ENCODE data around the gene SUSD6. TPM values are rescaled to one million over a fixed set of nuclear protein-coding genes. Genes with fewer than 3 reads are reported as not detected.

The SUSD6 gene
- total and polyA plus RNA-seq, 9 of the 15 experiments (the other 6 are each of a cell fraction or from before 2014, with no cell fraction given) = 2.9 to 20.7 (median 5.6) TPM

DNA sequence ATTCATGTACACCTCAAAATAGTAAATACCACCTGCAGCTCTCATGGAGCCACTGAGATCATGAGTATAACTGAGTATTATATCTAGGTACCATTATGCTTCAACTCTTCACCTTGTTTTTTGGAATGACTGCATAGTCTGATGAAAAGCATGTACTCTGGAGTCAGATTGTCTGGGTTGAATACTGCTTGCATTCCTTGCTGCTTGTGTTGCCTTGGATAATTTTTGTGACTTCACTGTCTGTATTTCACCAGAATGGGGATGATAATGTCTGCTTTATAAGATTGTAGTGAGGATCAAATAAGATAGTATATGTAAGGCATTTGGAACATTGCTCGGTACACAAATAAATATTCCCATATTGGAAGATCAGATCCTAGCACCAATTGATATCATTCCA, 54.2 kb downstream of the SUSD6 start:
- no peak for FAIRE-seq
- BruUV-seq (replicated peaks) = no TSS peak
- ChIA-PET POLR2A (interaction anchor here (1.6 kb wide), 1 partner anchor 12 kb away, joined by 5 read pairs; no protein-coding TSS in a partner anchor), CTCF (ENCODE audit: low intra/inter-chr PET ratio) (no interaction called here)
- peaks cover 14% of the 10 kb centered on the region; the same call in 2 of the 3 replicates for H3K36me3 ChIP-seq (ENCODE audit: control insufficient read depth, insufficient read depth, low read length)
- H3K4me1 ChIP-seq (replicated peaks in 1 of 2; ENCODE audit: control insufficient read depth in 2 of 2, insufficient read depth in 2 of 2, low read length in 2 of 2) = peaks cover 5 to 37% of the 10 kb centered on the region in 2 experiments; a peak in 4 of 5 replicates
- no peak overlapping the region for H3K4me3 ChIP-seq
- H3K9me1 ChIP-seq (ENCODE audit: control insufficient read depth, insufficient read depth, low read length) = no peaks in the 10 kb centered on the region
- TF ChIP-seq PTTG1 (tag; IDR thresholded peaks at IDR 0.05; ENCODE audit: low read depth) (no peak), PHB (CRISPR knock-in tag; IDR thresholded peaks at IDR 0.05) (no peak), CAMTA2 (CRISPR knock-in tag; conservative IDR thresholded peaks at IDR 0.05) (no peak)
- no peak overlapping the region for H2AFZ ChIP-seq (ENCODE audit: low read depth, low read length)
- H3K9ac ChIP-seq (ENCODE audit: insufficient read depth in 1 of 2, low read depth in 2 of 2, low read length in 2 of 2) = no peak overlapping the region
- no peak for ATAC-seq
- intact Hi-C loops (cut with micrococcal nuclease) (no loop called here), in situ Hi-C loops (cut with MboI) (no loop called here)
- H3K27me3 ChIP-seq (ENCODE audit: control insufficient read depth in 2 of 2, insufficient read depth in 2 of 2, low read length in 2 of 2) = no peaks in the 10 kb centered on the region
- H3K4me2 ChIP-seq (ENCODE audit: insufficient read depth, low read length) = no peak overlapping the region
- WGBS (ENCODE audit: insufficient coverage, low coverage, missing lambda C conversion rate) = 63% methylated on average over 1 of the region's 1 CpG
- no peak overlapping the region for H3K27ac ChIP-seq (ENCODE audit: extremely low read depth, low read depth, low read length)
- peaks cover 4% of the 10 kb centered on the region; the same call in 1 of the 2 replicates for H4K20me1 ChIP-seq (replicated peaks; ENCODE audit: control insufficient read depth, insufficient read depth, low read length)
- DNase-seq (ENCODE audit: extremely low read depth in 1 of 4, low spot score in 3 of 4) = no peak
- no peaks in the 10 kb centered on the region for H3K9me3 ChIP-seq (replicated peaks; ENCODE audit: control insufficient read depth, insufficient read depth, low read depth, low read length)
- H3K79me2 ChIP-seq (ENCODE audit: control insufficient read depth, insufficient read depth, low read length) = peaks cover 79% of the 10 kb centered on the region

DNA sequence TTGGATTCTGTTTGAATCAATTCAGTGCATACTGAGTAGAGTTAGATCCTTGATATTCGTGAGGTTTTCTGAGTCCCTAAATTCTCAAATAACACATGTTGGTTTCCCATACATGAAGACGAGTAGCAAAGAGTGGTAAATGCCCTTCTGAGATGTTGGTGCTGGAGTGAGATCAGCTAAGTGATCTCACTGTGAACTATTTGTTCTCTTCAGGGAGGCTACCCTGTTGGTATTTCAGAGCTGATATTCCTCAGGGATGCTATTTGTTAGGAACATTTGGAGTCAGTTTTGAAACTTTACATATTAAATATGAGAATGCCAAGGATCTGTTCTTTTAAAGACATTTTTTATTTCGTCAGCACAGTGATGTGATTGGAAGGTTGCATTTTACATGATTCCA, 54.7 kb downstream of the SUSD6 start:
- no TSS peak for BruUV-seq (replicated peaks)
- Histone ChIP-seq H3K9me1 (ENCODE audit: control insufficient read depth, insufficient read depth, low read length) (no peaks in the 10 kb centered on the region), H3K4me1 (replicated peaks in 1 of 2; ENCODE audit: control insufficient read depth in 2 of 2, insufficient read depth in 2 of 2, low read length in 2 of 2) (peaks cover 5 to 37% of the 10 kb centered on the region in 2 experiments; a peak in 4 of 5 replicates), H3K9me3 (replicated peaks; ENCODE audit: control insufficient read depth, insufficient read depth, low read depth, low read length) (no peaks in the 10 kb centered on the region), H2AFZ (ENCODE audit: low read depth, low read length) (no peak overlapping the region), H3K79me2 (ENCODE audit: control insufficient read depth, insufficient read depth, low read length) (peaks cover 78% of the 10 kb centered on the region), H3K27ac (ENCODE audit: extremely low read depth, low read depth, low read length) (no peak overlapping the region), H3K4me3 (no peak overlapping the region), H4K20me1 (replicated peaks; ENCODE audit: control insufficient read depth, insufficient read depth, low read length) (peaks cover 4% of the 10 kb centered on the region; the same call in 1 of the 2 replicates), H3K36me3 (ENCODE audit: control insufficient read depth, insufficient read depth, low read length) (peaks cover 10% of the 10 kb centered on the region; the same call in 2 of the 3 replicates), H3K9ac (ENCODE audit: insufficient read depth in 1 of 2, low read depth in 2 of 2, low read length in 2 of 2) (no peak overlapping the region), H3K27me3 (ENCODE audit: control insufficient read depth in 2 of 2, insufficient read depth in 2 of 2, low read length in 2 of 2) (no peaks in the 10 kb centered on the region), H3K4me2 (ENCODE audit: insufficient read depth, low read length) (no peak overlapping the region)
- DNase-seq (ENCODE audit: extremely low read depth in 1 of 4, low spot score in 3 of 4) (no peak), FAIRE-seq (no peak), ATAC-seq (no peak)
- intact Hi-C loops (cut with micrococcal nuclease) = no loop called here
- ChIA-PET CTCF (ENCODE audit: low intra/inter-chr PET ratio) (no interaction called here), POLR2A (interaction anchor here (1.6 kb wide), 1 partner anchor 13 kb away, joined by 5 read pairs; no protein-coding TSS in a partner anchor)
- in situ Hi-C loops (cut with MboI) = no loop called here
- TF ChIP-seq, protein P1, sequence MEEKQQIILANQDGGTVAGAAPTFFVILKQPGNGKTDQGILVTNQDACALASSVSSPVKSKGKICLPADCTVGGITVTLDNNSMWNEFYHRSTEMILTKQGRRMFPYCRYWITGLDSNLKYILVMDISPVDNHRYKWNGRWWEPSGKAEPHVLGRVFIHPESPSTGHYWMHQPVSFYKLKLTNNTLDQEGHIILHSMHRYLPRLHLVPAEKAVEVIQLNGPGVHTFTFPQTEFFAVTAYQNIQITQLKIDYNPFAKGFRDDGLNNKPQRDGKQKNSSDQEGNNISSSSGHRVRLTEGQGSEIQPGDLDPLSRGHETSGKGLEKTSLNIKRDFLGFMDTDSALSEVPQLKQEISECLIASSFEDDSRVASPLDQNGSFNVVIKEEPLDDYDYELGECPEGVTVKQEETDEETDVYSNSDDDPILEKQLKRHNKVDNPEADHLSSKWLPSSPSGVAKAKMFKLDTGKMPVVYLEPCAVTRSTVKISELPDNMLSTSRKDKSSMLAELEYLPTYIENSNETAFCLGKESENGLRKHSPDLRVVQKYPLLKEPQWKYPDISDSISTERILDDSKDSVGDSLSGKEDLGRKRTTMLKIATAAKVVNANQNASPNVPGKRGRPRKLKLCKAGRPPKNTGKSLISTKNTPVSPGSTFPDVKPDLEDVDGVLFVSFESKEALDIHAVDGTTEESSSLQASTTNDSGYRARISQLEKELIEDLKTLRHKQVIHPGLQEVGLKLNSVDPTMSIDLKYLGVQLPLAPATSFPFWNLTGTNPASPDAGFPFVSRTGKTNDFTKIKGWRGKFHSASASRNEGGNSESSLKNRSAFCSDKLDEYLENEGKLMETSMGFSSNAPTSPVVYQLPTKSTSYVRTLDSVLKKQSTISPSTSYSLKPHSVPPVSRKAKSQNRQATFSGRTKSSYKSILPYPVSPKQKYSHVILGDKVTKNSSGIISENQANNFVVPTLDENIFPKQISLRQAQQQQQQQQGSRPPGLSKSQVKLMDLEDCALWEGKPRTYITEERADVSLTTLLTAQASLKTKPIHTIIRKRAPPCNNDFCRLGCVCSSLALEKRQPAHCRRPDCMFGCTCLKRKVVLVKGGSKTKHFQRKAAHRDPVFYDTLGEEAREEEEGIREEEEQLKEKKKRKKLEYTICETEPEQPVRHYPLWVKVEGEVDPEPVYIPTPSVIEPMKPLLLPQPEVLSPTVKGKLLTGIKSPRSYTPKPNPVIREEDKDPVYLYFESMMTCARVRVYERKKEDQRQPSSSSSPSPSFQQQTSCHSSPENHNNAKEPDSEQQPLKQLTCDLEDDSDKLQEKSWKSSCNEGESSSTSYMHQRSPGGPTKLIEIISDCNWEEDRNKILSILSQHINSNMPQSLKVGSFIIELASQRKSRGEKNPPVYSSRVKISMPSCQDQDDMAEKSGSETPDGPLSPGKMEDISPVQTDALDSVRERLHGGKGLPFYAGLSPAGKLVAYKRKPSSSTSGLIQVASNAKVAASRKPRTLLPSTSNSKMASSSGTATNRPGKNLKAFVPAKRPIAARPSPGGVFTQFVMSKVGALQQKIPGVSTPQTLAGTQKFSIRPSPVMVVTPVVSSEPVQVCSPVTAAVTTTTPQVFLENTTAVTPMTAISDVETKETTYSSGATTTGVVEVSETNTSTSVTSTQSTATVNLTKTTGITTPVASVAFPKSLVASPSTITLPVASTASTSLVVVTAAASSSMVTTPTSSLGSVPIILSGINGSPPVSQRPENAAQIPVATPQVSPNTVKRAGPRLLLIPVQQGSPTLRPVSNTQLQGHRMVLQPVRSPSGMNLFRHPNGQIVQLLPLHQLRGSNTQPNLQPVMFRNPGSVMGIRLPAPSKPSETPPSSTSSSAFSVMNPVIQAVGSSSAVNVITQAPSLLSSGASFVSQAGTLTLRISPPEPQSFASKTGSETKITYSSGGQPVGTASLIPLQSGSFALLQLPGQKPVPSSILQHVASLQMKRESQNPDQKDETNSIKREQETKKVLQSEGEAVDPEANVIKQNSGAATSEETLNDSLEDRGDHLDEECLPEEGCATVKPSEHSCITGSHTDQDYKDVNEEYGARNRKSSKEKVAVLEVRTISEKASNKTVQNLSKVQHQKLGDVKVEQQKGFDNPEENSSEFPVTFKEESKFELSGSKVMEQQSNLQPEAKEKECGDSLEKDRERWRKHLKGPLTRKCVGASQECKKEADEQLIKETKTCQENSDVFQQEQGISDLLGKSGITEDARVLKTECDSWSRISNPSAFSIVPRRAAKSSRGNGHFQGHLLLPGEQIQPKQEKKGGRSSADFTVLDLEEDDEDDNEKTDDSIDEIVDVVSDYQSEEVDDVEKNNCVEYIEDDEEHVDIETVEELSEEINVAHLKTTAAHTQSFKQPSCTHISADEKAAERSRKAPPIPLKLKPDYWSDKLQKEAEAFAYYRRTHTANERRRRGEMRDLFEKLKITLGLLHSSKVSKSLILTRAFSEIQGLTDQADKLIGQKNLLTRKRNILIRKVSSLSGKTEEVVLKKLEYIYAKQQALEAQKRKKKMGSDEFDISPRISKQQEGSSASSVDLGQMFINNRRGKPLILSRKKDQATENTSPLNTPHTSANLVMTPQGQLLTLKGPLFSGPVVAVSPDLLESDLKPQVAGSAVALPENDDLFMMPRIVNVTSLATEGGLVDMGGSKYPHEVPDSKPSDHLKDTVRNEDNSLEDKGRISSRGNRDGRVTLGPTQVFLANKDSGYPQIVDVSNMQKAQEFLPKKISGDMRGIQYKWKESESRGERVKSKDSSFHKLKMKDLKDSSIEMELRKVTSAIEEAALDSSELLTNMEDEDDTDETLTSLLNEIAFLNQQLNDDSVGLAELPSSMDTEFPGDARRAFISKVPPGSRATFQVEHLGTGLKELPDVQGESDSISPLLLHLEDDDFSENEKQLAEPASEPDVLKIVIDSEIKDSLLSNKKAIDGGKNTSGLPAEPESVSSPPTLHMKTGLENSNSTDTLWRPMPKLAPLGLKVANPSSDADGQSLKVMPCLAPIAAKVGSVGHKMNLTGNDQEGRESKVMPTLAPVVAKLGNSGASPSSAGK (IDR thresholded peaks at IDR 0.05) = no peak
- 49% methylated on average over 3 of the region's 3 CpGs for WGBS (ENCODE audit: insufficient coverage, low coverage, missing lambda C conversion rate)
